ENCODE results near the gene TRIP13.
"Not testable (repeated sequence)": the region's sequence is repeated elsewhere in the genome, so short reads cannot be mapped to it uniquely, and the experiment has no call there.

Gene TRIP13

DNA sequence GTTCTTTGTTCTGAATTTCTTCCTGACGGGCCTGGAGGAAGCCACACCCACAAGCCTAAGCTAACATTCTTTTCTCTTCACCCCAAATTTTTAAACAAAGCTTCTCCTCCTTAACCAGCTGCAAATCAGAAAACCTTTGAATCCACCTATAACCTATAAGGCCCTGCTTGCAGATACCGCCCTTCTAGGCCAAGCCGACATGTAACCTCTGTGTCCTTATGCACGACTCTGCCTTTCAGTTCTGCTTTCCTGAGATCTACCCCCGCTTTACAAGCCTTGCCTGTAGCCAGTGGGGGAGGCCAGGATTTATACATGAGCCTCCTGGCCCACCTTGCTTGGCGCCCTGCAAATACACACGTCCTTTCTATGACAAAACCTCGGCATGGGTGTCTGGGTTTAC, 19.4 kb upstream of the TRIP13 start:
- DNase-seq: no peak

DNA sequence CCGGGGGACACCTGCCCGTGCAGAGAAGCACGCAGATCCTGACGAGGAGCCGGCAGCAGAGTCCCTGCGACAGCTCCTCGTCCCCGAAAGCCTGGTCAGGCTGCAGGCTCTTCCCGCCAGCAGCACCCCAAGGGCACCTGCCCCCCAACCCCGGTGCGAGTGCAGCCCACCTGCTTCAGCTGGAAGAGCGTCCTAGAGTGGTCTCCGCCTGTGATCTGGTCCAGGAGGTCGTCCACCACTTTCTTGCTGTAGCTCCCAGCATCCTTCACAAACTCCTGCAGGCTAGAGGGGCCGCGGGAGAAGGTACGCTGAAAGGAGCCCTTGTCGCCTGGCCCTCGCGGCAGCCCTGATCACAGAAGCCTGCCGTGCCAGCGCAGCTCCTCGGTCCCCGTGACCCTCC, 16.8 kb upstream of the TRIP13 start:
- no peak for DNase-seq

- no peak for DNase-seq
Measured at GRCh38 chr5:876398-877365, 16.0 kb upstream of the TRIP13 start.

- DNase-seq: no peak
Measured at GRCh38 chr5:878125-878524, 14.6 kb upstream of the TRIP13 start.

DNA sequence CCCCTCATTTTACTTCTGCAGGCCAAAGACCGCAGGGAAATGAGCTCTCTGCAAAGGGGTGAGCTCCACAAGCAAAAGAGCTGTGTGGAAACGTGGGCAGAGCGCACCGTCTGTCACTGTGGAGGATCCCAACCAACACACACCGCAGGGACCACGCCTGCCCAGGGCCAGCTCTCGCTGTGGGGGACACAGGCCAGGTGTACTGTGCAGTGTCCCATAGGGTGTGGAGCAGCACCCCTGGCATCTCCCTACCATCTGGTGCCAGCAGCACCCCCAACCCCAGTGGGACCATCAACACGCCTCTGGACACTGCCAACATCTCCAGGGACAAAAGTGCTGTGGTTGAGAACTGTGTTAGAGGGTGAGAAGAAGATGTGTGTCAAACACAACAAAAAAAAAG, 14.0 kb upstream of the TRIP13 start:
- DNase-seq: not testable (repeated sequence)

DNA sequence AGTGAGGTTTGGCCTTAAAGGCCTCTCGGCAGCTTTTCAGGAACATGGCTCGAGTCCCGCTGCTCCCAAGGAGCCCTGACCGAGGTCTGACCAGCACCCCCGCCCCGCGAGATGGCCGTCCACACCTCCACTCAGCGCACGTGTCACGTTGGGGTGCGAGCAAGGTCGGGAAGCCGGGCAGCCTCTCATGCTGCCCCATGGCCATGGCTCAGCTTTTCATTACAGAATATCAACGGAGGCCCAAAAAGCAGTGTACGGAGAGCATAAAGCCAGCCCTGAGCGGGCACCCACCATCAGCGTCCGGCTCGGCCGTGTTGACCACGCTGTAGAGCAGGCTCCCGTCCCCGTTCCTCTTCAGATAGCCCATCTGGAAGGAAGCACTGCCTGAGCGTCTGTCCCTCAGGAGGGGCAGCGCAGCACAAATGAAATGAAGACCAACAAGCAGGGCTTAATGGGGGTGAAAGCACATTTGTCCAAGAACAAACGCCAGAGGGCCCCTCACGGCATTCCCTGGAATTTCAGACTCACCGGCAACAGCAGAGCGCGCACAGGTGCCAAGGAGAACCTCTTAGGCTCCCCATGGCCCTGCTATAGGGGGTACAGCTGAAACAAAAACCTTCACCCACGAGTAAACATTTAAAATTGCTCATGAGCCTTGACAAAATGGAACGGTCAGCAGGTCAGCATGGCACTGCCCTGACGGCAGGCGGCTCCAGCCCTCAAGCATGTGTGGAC, 11.7 kb upstream of the TRIP13 start:
- no peak for DNase-seq

- no peak for DNase-seq
Measured at GRCh38 chr5:881551-881935, 11.1 kb upstream of the TRIP13 start.

GRCh38 chr5:882253-883183, 10.2 kb upstream of the TRIP13 start:
- DNase-seq: no peak

DNA sequence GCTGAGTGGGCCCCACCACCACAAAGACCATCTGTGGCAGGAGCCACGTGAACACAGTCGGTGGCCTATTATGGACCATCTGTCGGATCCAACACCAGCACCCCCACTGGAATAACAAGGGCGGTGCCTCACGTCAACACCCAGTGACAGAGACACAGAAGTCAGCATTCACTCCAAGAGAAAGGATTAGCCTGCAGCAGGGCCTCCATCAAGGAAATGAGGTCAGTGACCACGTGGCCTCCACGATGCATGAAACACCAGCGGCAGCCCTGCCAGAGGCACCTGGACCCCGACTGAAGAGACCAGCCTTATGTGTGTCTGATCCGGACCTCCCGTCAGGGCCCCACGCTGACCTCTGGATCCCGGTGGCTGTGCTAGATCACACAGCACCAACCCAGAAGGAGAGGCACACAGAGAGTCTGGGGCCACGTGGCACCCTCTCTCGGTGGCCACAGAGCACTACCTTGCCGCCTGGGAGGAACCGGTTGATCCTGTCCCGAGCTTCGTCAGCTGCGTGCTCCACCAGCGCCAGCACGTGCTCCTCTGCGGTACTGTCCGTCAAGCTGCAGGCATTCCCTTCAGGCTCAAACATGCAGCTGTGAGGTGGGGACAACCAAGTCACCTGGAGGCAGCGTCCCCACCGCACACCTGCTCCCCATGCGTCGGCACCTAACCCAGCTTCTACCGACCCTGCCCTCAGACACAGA, 9.1 kb upstream of the TRIP13 start:
- no peak for DNase-seq

DNA sequence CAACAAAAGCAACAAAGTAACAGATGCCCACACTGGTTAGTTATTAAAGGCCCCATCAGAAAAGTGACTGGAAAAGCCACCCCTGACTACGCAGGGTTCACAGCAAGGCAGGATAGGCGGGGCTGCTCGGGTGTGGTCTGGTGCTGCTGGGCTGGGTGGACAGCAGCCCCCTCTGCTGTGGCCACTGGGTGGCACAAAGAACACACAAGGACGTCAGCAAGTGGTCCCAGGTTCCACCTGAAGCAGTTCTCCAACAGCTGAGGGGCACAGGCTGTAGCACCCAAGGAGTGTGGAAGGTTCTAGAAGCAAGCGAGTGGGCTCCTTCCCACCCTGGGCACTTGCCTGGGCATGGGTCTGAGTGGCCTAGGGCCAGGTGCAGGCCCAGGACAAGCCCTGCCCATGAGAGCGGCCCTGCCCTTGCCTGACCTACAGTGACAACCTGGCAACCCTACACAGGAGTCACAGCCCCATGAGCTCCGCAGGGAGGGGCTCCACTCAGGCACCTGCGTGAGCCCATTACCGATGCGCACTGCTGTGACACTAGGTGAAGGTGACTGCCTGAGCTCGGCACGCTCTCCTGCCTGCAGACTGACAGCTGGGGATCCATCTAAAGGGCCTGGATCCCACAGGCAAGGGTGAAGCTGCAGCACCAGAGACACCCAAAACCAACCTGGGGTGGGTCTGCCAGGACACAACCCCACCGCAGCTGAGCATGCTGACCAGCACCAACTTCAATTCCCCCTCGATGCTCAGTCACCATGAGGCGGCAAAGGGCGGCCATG, 8.1 kb upstream of the TRIP13 start:
- no peak for DNase-seq

GRCh38 chr5:885127-885442, 7.6 kb upstream of the TRIP13 start:
- no peak for DNase-seq

DNA sequence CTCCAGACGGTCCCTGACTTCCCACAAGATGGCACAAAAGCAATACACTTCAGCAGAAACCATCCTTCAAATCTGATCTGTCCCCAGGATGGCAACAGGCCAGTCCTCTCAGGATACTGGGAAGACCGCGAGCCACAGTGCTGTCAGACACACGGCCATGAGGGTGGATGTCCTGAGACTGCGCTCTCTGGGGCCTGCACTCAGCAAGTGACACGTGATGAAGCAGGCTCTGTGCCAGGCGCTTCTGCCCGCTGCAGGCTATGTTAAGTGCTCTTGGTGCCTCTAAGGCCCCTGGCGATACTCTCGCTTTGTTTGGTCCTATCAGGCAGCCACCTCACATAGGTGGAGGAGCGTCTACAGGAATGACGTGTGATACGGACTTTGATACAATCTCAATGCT, 7.2 kb upstream of the TRIP13 start:
- DNase-seq: no peak

DNA sequence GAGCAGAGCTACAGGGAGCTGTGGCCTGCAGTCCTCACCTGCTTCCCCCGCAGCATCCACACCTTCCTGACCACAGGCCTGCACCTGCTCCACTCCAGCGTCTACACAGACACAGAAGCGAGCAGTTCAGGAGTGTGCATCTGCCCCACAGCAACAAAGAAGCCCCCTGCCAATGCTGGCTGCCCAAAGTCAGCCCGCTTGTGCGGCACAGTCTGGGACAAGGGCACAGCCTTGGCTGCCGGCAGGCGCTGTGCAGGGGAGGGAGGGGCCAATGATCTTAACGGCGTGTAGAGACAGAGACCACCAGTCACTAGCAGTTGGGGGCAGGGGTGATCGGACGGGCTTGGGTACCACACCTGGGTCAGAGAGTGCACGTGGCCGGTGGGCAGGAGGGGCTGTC, 6.6 kb upstream of the TRIP13 start:
- DNase-seq: no peak

GRCh38 chr5:886716-887325, 5.9 kb upstream of the TRIP13 start:
- DNase-seq: peak; percentile 43

DNA sequence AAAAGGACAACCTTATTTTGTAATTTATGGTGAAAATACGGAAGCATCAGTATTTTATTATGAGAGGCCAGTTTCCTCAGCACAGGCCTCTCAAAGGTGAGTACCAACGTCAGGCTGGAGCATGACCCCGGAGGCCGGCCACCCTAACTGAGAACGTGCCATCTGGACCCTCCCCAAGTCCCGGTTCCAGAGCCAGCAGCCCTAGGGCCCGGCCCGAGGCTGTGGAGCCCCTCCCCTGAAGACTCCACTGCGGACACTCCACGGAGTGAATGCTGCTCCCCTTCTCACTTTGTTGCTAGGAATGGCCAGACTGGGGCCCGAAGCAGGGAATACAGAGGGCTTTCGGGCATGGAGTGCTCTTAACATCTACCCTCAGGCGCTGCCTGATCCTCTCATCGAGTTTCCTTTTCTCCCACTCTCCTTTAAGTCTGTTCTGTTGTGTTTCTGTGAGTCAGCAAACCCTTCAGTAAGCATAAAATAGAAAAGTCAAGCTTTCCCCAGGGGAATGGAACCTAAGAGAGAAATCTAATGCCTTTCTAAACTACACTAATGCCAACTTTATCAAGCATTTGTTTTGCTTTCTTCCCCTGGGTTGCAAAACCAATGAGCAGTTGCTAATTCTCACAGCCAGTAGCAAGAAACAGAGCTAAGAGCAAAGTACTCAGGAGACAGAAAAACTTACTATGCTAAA, 4.6 kb upstream of the TRIP13 start:
- no peak for DNase-seq

DNA sequence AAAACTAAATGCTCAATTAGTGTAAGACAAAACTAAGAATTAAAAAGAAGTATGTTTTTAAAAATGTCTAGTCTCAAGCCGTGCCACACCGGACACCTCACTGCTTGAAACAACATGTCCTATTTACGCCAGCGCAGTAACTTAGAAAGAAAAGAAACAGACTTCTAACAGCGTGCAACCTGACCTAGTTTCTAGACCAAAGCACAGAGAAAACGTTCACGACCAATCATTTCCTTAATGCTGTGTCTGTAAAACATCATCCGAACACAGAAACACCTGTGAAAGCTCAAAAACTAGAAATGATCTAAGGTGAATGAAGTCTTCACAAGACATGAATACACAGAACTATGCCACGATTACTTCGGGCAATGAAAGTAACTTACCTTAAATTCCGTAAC, 4.0 kb upstream of the TRIP13 start:
- no peak for DNase-seq

GRCh38 chr5:889075-889710, 3.5 kb upstream of the TRIP13 start:
- no peak for DNase-seq

- DNase-seq: no peak
Measured at GRCh38 chr5:891117-891836, 1.4 kb upstream of the TRIP13 start.

- no peak for DNase-seq
Measured at GRCh38 chr5:891837-892393, 769 bp upstream of the TRIP13 start.
